Measurements from ENCODE around the gene CRADD.

CRADD gene

DNA sequence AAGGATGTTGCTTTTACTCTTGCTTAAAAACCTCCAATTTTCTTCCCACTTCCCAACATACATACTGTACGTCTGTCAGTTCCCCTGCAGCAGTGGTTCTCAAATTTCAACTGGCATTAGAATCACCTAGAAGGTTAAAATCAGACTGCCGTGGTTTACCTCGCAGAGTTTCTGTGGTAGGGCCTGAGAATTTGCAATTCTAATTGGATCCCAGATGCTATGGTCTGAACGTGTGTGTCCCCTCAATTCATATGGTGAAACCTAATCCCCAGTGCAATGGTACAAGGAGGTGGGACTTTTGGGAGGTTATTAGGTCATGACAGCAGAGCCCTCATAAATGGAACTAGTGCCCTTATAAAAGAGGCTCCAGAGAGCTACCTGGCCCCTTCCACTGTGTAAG lies 226.9 kb downstream of the CRADD start:
- no peak overlapping the region for H3K27ac ChIP-seq (ENCODE audit: low read length)
- H3K4me3 ChIP-seq (ENCODE audit: low read length in 2 of 2): no peak overlapping the region
- H3K4me1 ChIP-seq (ENCODE audit: control insufficient read depth, insufficient read depth, low read length): peaks cover 3% of the 10 kb centered on the region
- H3K9me3 ChIP-seq (ENCODE audit: control insufficient read depth in 2 of 2, low read length in 2 of 2): peaks cover 0 to 2% of the 10 kb centered on the region in 2 donors
- no peak overlapping the region for H3K9ac ChIP-seq (ENCODE audit: low read length in 2 of 2)
- no peaks in the 10 kb centered on the region for H3K36me3 ChIP-seq (ENCODE audit: control insufficient read depth in 2 of 2, insufficient read depth in 2 of 2, low read length in 2 of 2)
- H3K27me3 ChIP-seq (ENCODE audit: control insufficient read depth in 1 of 2, insufficient read depth in 2 of 2, low read length in 2 of 2): no peaks in the 10 kb centered on the region

- Histone ChIP-seq H3K9me3 (ENCODE audit: control insufficient read depth in 2 of 2, low read length in 2 of 2) (no peaks in the 10 kb centered on the region), H3K27ac (ENCODE audit: low read length) (no peak overlapping the region), H3K4me3 (ENCODE audit: low read length in 2 of 2) (no peak overlapping the region), H3K27me3 (ENCODE audit: control insufficient read depth in 1 of 2, insufficient read depth in 2 of 2, low read length in 2 of 2) (no peaks in the 10 kb centered on the region), H3K4me1 (ENCODE audit: control insufficient read depth, insufficient read depth, low read length) (peaks cover 3% of the 10 kb centered on the region), H3K36me3 (ENCODE audit: control insufficient read depth in 2 of 2, insufficient read depth in 2 of 2, low read length in 2 of 2) (no peaks in the 10 kb centered on the region), H3K9ac (ENCODE audit: low read length in 2 of 2) (no peak overlapping the region)
Observed at GRCh38 chr12:93908264-93908663, 231.1 kb downstream of the CRADD start.

- Histone ChIP-seq H3K27ac (ENCODE audit: low read length) (no peak overlapping the region), H3K4me3 (ENCODE audit: low read length in 2 of 2) (no peak overlapping the region), H3K9ac (ENCODE audit: low read length in 2 of 2) (no peak overlapping the region), H3K27me3 (ENCODE audit: control insufficient read depth in 1 of 2, insufficient read depth in 2 of 2, low read length in 2 of 2) (no peaks in the 10 kb centered on the region), H3K4me1 (ENCODE audit: control insufficient read depth, insufficient read depth, low read length) (peaks cover 3% of the 10 kb centered on the region), H3K36me3 (ENCODE audit: control insufficient read depth in 2 of 2, insufficient read depth in 2 of 2, low read length in 2 of 2) (no peaks in the 10 kb centered on the region), H3K9me3 (ENCODE audit: control insufficient read depth in 2 of 2, low read length in 2 of 2) (no peaks in the 10 kb centered on the region)
Observed at GRCh38 chr12:93908846-93909567, 231.8 kb downstream of the CRADD start.

DNA sequence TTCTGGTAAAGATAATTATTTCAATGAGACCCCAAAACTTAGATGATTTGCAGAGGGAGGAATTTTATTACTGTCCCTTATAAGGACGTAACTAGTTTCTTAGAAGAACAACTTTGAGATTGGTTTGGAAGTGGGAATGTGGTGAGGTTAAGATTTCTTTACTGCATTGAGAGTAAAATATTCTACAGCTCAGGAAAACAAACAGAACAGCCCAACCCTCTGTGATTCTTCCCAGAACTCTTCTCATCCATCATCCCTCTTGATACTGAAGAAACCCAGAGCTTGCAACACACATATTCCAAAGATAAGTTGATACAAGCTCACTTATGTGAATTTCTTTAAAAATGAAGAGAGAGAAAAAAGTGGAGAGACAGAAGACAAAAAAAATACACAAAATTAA lies 234.2 kb downstream of the CRADD start:
- Histone ChIP-seq H3K27ac (ENCODE audit: low read length) (no peak overlapping the region), H3K36me3 (ENCODE audit: control insufficient read depth in 2 of 2, insufficient read depth in 2 of 2, low read length in 2 of 2) (no peaks in the 10 kb centered on the region), H3K4me3 (ENCODE audit: low read length in 2 of 2) (no peak overlapping the region)

DNA sequence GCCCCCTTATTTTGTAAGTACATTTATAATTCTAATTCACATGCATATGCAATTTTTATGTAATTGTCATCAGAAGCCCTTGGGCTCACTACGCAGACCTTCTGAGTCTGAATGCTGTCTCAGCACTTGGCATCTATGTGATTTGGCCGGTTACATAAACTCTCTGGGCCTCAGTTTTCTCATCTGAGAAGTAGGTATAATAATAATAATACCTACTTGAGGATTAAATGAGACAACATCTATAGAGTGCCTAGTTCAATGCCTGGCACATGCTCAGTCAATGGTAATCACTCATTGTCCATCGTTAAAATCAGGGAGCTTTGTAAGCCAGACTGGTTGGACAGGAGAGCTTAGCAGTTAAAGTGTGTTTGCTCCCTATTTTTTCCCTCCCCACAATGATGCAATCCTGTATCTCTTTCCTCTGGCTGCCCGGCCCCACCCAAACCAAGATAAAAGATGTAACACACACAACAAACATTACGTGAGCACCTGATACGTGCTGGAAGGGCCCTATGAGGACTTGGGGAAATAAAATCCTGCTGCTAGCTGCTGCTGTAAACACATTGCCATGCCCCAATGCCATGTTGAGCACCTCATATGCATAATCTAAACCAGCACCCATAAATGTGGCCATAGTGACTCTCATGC lies 235.0 kb downstream of the CRADD start:
- no peak overlapping the region for H3K9ac ChIP-seq (ENCODE audit: low read length in 2 of 2)
- H3K27ac ChIP-seq (ENCODE audit: low read length): no peak overlapping the region
- H3K27me3 ChIP-seq (ENCODE audit: control insufficient read depth in 1 of 2, insufficient read depth in 2 of 2, low read length in 2 of 2): no peaks in the 10 kb centered on the region
- H3K9me3 ChIP-seq (ENCODE audit: control insufficient read depth in 2 of 2, low read length in 2 of 2): no peaks in the 10 kb centered on the region
- no peaks in the 10 kb centered on the region for H3K36me3 ChIP-seq (ENCODE audit: control insufficient read depth in 2 of 2, insufficient read depth in 2 of 2, low read length in 2 of 2)
- H3K4me3 ChIP-seq (ENCODE audit: low read length in 2 of 2): no peak overlapping the region
- H3K4me1 ChIP-seq (ENCODE audit: control insufficient read depth, insufficient read depth, low read length): peaks cover 3% of the 10 kb centered on the region

More for the DNA sequence above, 234.2 kb downstream of the CRADD start:
- Histone ChIP-seq H3K4me1 (ENCODE audit: control insufficient read depth, insufficient read depth, low read length) (peaks cover 3% of the 10 kb centered on the region), H3K27me3 (ENCODE audit: control insufficient read depth in 1 of 2, insufficient read depth in 2 of 2, low read length in 2 of 2) (no peaks in the 10 kb centered on the region), H3K9ac (ENCODE audit: low read length in 2 of 2) (no peak overlapping the region), H3K9me3 (ENCODE audit: control insufficient read depth in 2 of 2, low read length in 2 of 2) (no peaks in the 10 kb centered on the region)

DNA sequence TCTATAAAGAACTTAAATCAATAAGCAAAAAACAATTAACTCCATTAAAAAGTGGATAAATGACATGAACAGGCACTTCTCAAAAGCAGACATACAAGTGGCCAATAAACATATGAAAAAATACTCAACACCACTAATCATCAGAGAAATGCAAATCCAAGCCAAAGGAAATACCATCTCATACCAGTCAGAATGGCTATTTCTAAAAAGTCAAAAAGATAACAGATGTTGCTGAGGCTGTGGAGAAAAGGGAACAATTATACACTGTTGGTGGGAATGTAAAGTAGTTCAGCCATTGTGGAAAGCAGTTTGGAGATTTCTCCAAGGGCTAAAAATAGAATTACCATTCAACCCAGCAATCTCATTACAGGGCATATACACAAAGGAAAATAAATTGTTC lies 236.7 kb downstream of the CRADD start:
- Histone ChIP-seq H3K27ac (ENCODE audit: low read length) (no peak overlapping the region), H3K4me1 (ENCODE audit: control insufficient read depth, insufficient read depth, low read length) (peaks cover 2% of the 10 kb centered on the region), H3K36me3 (ENCODE audit: control insufficient read depth in 2 of 2, insufficient read depth in 2 of 2, low read length in 2 of 2) (no peaks in the 10 kb centered on the region), H3K9me3 (ENCODE audit: control insufficient read depth in 2 of 2, low read length in 2 of 2) (no peaks in the 10 kb centered on the region), H3K9ac (ENCODE audit: low read length in 2 of 2) (no peak overlapping the region), H3K4me3 (ENCODE audit: low read length in 2 of 2) (no peak overlapping the region), H3K27me3 (ENCODE audit: control insufficient read depth in 1 of 2, insufficient read depth in 2 of 2, low read length in 2 of 2) (no peaks in the 10 kb centered on the region)

DNA sequence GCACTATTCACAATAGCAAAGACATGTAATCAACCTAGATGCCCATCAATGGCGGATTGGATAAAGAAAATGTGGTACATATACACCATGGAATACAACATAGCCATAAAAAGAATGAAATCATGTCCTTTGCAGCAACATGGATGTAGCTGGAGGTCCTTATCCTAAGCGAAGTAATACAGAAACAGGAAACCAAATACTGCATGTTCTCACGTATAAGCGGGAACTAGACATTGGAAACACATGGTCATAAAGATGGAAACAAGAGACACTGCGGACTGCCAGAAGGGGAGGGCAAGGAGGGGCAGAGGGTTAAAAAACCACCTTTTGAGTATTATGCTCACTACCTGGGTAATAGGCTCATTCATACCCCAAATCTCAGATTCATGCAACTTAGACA lies 237.1 kb downstream of the CRADD start:
- Histone ChIP-seq H3K27ac (ENCODE audit: low read length) (no peak overlapping the region), H3K9me3 (ENCODE audit: control insufficient read depth in 2 of 2, low read length in 2 of 2) (no peaks in the 10 kb centered on the region), H3K4me3 (ENCODE audit: low read length in 2 of 2) (no peak overlapping the region), H3K36me3 (ENCODE audit: control insufficient read depth in 2 of 2, insufficient read depth in 2 of 2, low read length in 2 of 2) (no peaks in the 10 kb centered on the region), H3K4me1 (ENCODE audit: control insufficient read depth, insufficient read depth, low read length) (no peaks in the 10 kb centered on the region), H3K27me3 (ENCODE audit: control insufficient read depth in 1 of 2, insufficient read depth in 2 of 2, low read length in 2 of 2) (no peaks in the 10 kb centered on the region), H3K9ac (ENCODE audit: low read length in 2 of 2) (no peak overlapping the region)

- Histone ChIP-seq H3K9ac (ENCODE audit: low read length in 2 of 2) (no peak overlapping the region), H3K9me3 (ENCODE audit: control insufficient read depth in 2 of 2, low read length in 2 of 2) (no peaks in the 10 kb centered on the region), H3K27ac (ENCODE audit: low read length) (no peak overlapping the region), H3K36me3 (ENCODE audit: control insufficient read depth in 2 of 2, insufficient read depth in 2 of 2, low read length in 2 of 2) (no peaks in the 10 kb centered on the region), H3K4me1 (ENCODE audit: control insufficient read depth, insufficient read depth, low read length) (no peaks in the 10 kb centered on the region), H3K4me3 (ENCODE audit: low read length in 2 of 2) (no peak overlapping the region), H3K27me3 (ENCODE audit: control insufficient read depth in 1 of 2, insufficient read depth in 2 of 2, low read length in 2 of 2) (no peaks in the 10 kb centered on the region)
Observed at GRCh38 chr12:93915411-93915810, 238.2 kb downstream of the CRADD start.

DNA sequence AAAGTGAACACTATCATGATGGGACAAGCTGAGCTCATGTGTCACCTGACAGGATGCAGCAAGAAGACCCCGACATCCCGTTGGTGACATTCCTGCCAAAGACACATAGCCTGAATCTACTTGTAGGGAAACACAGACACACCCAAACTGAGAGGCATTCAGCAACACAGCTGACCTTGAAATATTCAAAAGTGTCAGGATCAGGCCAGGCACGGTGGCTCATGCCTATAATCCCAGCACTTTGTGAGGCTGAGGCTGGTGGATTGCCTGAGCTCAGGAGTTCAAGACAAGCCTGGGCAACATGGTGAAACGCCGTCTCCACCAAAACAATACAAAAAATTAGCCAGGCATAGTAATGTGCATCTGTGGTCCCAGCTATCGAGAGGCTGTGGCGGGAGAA lies 239.2 kb downstream of the CRADD start:
- no peak overlapping the region for H3K9ac ChIP-seq (ENCODE audit: low read length in 2 of 2)
- no peaks in the 10 kb centered on the region for H3K9me3 ChIP-seq (ENCODE audit: control insufficient read depth in 2 of 2, low read length in 2 of 2)
- no peaks in the 10 kb centered on the region for H3K36me3 ChIP-seq (ENCODE audit: control insufficient read depth in 2 of 2, insufficient read depth in 2 of 2, low read length in 2 of 2)
- no peak overlapping the region for H3K4me3 ChIP-seq (ENCODE audit: low read length in 2 of 2)
- H3K27me3 ChIP-seq (ENCODE audit: control insufficient read depth in 1 of 2, insufficient read depth in 2 of 2, low read length in 2 of 2): no peaks in the 10 kb centered on the region
- H3K27ac ChIP-seq (ENCODE audit: low read length): no peak overlapping the region
- no peaks in the 10 kb centered on the region for H3K4me1 ChIP-seq (ENCODE audit: control insufficient read depth, insufficient read depth, low read length)

GRCh38 chr12:93918262-93918661 lies 241.1 kb downstream of the CRADD start:
- H3K4me1 ChIP-seq (ENCODE audit: control insufficient read depth, insufficient read depth, low read length): no peaks in the 10 kb centered on the region
- H3K27me3 ChIP-seq (ENCODE audit: control insufficient read depth in 1 of 2, insufficient read depth in 2 of 2, low read length in 2 of 2): no peaks in the 10 kb centered on the region
- H3K9ac ChIP-seq (ENCODE audit: low read length in 2 of 2): no peak overlapping the region
- no peaks in the 10 kb centered on the region for H3K9me3 ChIP-seq (ENCODE audit: control insufficient read depth in 2 of 2, low read length in 2 of 2)
- no peak overlapping the region for H3K4me3 ChIP-seq (ENCODE audit: low read length in 2 of 2)
- H3K27ac ChIP-seq (ENCODE audit: low read length): no peak overlapping the region
- H3K36me3 ChIP-seq (ENCODE audit: control insufficient read depth in 2 of 2, insufficient read depth in 2 of 2, low read length in 2 of 2): no peaks in the 10 kb centered on the region

DNA sequence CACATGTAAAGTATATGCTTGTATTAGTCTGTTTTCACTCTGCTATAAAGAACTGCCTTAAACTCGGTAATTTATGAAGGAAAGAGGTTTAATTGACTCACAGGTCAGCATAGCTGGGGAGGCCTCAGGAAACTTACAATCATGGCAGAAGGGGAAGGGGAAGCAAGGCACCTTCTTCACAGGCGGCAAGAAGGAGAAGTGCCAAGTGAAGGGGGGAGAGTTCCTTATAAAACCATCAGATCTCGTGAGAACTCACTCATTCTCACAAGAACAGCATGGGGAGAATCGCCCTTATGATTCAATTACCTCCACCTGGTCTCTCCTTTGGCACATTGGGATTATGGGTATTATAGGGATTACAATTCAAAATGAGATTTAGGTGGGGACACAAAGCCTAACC lies 241.7 kb downstream of the CRADD start:
- Histone ChIP-seq H3K9ac (ENCODE audit: low read length in 2 of 2) (no peak overlapping the region), H3K27ac (ENCODE audit: low read length) (no peak overlapping the region), H3K4me1 (ENCODE audit: control insufficient read depth, insufficient read depth, low read length) (no peaks in the 10 kb centered on the region), H3K36me3 (ENCODE audit: control insufficient read depth in 2 of 2, insufficient read depth in 2 of 2, low read length in 2 of 2) (no peaks in the 10 kb centered on the region), H3K4me3 (ENCODE audit: low read length in 2 of 2) (no peak overlapping the region), H3K27me3 (ENCODE audit: control insufficient read depth in 1 of 2, insufficient read depth in 2 of 2, low read length in 2 of 2) (no peaks in the 10 kb centered on the region), H3K9me3 (ENCODE audit: control insufficient read depth in 2 of 2, low read length in 2 of 2) (no peaks in the 10 kb centered on the region)
